Astrocyte (in vitro differentiated cells and primary cell): ENCODE measurements around the gene ISL2. TPM values are rescaled to one million over a fixed set of nuclear protein-coding genes. Genes with fewer than 3 reads are reported as not detected.

Source experiments
- DNase-seq: peaks from one replicate; pipeline ENCODE4 v3.0.0-alpha.2; 2010; ENCODE audit warnings: low read depth
- FAIRE-seq: peaks from 2 replicates; lab custom pipeline; 2011; peaks lifted over from hg19 to GRCh38; lab: Jason Lieb, UNC
- H2AFZ ChIP-seq: 2 replicates; pipeline ENCODE4 v1.6.0; 2012; ENCODE audit warnings: low read depth, low read length, inconsistent platforms
- H3K27ac ChIP-seq: 2 replicates; pipeline ENCODE4 v1.5.1; 2011; ENCODE audit warnings: low read depth, low read length, inconsistent platforms
- H3K27me3 ChIP-seq: 2 replicates; pipeline ENCODE4 v1.6.0; 2011; ENCODE audit warnings: low read length, inconsistent platforms; ENCODE audit not compliant: insufficient read depth
- H3K36me3 ChIP-seq: 2 replicates; pipeline ENCODE4 v1.5.1; 2011; ENCODE audit warnings: low read length, inconsistent platforms; ENCODE audit not compliant: insufficient read depth
- H3K4me1 ChIP-seq: 2 replicates; pipeline ENCODE4 v1.5.1; 2011; ENCODE audit warnings: low read length, inconsistent platforms; ENCODE audit not compliant: insufficient read depth
- H3K4me2 ChIP-seq: 2 replicates; pipeline ENCODE4 v1.6.0; 2012; ENCODE audit warnings: low read length, inconsistent platforms
- H3K4me3 ChIP-seq: 2 replicates; pipeline ENCODE4 v1.5.1; 2011; ENCODE audit warnings: low read depth, mild to moderate bottlenecking, low read length, inconsistent platforms; ENCODE audit not compliant: insufficient read depth
- H3K79me2 ChIP-seq: 2 replicates; pipeline ENCODE4 v1.6.0; 2012; ENCODE audit warnings: mild to moderate bottlenecking, low read length, inconsistent platforms; ENCODE audit not compliant: insufficient read depth
- H3K9ac ChIP-seq: 2 replicates; pipeline ENCODE4 v1.6.0; 2012; ENCODE audit warnings: mild to moderate bottlenecking, low read length, inconsistent platforms
- H3K9me3 ChIP-seq: 2 replicates; pipeline ENCODE4 v1.5.1; 2012; ENCODE audit warnings: low read depth, mild to moderate bottlenecking, low read length, inconsistent platforms; ENCODE audit not compliant: insufficient read depth
- H4K20me1 ChIP-seq: 2 replicates; pipeline ENCODE4 v1.6.0; 2012; ENCODE audit warnings: low read length, inconsistent platforms; ENCODE audit not compliant: insufficient read depth
- H3K27ac Mint-ChIP-seq: one replicate; pipeline ENCODE4 v1.8.0; 2021; ENCODE audit warnings: mild to moderate bottlenecking, mixed read lengths; ENCODE audit not compliant: unreplicated experiment
- H3K27me3 Mint-ChIP-seq: one replicate; pipeline ENCODE4 v1.8.0; 2021; ENCODE audit warnings: low read depth, mixed read lengths; ENCODE audit not compliant: unreplicated experiment
- H3K36me3 Mint-ChIP-seq: one replicate; pipeline ENCODE4 v1.8.0; 2021; ENCODE audit warnings: low read depth, mixed read lengths; ENCODE audit not compliant: unreplicated experiment
- H3K4me1 Mint-ChIP-seq: one replicate; pipeline ENCODE4 v1.8.0; 2021; ENCODE audit warnings: low read depth, mixed read lengths; ENCODE audit not compliant: unreplicated experiment
- H3K4me3 Mint-ChIP-seq: one replicate; pipeline ENCODE4 v1.8.0; 2021; ENCODE audit warnings: mild to moderate bottlenecking, moderate library complexity, mixed read lengths; ENCODE audit not compliant: unreplicated experiment
- H3K9me3 Mint-ChIP-seq: one replicate; pipeline ENCODE4 v1.8.0; 2021; ENCODE audit warnings: mild to moderate bottlenecking, mixed read lengths; ENCODE audit not compliant: unreplicated experiment
- EZH2 ChIP-seq: IDR thresholded peaks from 2 replicates; pipeline ENCODE4 v1.6.1; 2012; ENCODE audit warnings: mild to moderate bottlenecking, low read length, inconsistent platforms; ENCODE audit not compliant: insufficient read depth
- total RNA-seq: library from RNA; stranded (reverse); gene quantifications from 2 replicates; pipeline ENCODE4 v1.2.1, GENCODE V29; 2021
- TF ChIP-seq, protein P1 (sequence below): IDR thresholded peaks from 2 replicates; pipeline ENCODE4 v1.5.1; 2011; ENCODE audit warnings: low read depth, mild to moderate bottlenecking, inconsistent platforms, low read length, moderate library complexity; ENCODE audit not compliant: insufficient read depth

Gene ISL2
- total RNA-seq, 1 donor from 2014 or later: 2.1 TPM

DNA sequence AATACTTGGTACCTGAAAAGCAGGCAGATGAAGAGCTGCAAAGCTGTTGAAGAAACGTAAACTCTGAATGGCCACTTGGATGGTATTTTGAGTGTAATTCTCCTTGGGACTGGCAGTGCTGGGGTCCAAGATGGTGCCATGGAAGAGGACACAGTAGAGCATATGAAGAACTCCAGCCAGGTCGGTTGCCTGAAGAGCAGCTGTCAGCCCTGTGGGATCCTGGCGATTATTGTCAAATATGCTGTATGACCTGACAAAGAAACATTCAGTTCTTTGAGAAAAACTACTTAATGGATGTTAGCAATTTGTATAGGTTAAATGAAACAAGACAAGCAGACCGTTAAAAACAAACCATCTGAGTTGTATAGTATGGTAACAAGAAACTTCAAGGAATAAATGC, 44.8 kb downstream of the ISL2 start:
- DNase-seq: no peak
- Histone ChIP-seq H3K4me3 (no peak overlapping the region), H3K4me2 (no peak overlapping the region), H3K36me3 (no peaks in the 10 kb centered on the region), H3K27ac (no peak overlapping the region), H3K79me2 (no peaks in the 10 kb centered on the region), H3K27me3 (no peaks in the 10 kb centered on the region), H3K9me3 (no peaks in the 10 kb centered on the region), H4K20me1 (no peaks in the 10 kb centered on the region), H2AFZ (no peak overlapping the region), H3K9ac (no peak overlapping the region), H3K4me1 (no peaks in the 10 kb centered on the region)
- Mint-ChIP-seq H3K4me1 (peaks cover 2% of the 10 kb centered on the region), H3K27ac (no peak overlapping the region), H3K9me3 (no peaks in the 10 kb centered on the region), H3K4me3 (no peak overlapping the region), H3K27me3 (no peaks in the 10 kb centered on the region), H3K36me3 (no peaks in the 10 kb centered on the region)
- TF ChIP-seq, protein P1, sequence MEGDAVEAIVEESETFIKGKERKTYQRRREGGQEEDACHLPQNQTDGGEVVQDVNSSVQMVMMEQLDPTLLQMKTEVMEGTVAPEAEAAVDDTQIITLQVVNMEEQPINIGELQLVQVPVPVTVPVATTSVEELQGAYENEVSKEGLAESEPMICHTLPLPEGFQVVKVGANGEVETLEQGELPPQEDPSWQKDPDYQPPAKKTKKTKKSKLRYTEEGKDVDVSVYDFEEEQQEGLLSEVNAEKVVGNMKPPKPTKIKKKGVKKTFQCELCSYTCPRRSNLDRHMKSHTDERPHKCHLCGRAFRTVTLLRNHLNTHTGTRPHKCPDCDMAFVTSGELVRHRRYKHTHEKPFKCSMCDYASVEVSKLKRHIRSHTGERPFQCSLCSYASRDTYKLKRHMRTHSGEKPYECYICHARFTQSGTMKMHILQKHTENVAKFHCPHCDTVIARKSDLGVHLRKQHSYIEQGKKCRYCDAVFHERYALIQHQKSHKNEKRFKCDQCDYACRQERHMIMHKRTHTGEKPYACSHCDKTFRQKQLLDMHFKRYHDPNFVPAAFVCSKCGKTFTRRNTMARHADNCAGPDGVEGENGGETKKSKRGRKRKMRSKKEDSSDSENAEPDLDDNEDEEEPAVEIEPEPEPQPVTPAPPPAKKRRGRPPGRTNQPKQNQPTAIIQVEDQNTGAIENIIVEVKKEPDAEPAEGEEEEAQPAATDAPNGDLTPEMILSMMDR: no peak
- TF ChIP-seq EZH2: no peak
- no peak for FAIRE-seq

DNA sequence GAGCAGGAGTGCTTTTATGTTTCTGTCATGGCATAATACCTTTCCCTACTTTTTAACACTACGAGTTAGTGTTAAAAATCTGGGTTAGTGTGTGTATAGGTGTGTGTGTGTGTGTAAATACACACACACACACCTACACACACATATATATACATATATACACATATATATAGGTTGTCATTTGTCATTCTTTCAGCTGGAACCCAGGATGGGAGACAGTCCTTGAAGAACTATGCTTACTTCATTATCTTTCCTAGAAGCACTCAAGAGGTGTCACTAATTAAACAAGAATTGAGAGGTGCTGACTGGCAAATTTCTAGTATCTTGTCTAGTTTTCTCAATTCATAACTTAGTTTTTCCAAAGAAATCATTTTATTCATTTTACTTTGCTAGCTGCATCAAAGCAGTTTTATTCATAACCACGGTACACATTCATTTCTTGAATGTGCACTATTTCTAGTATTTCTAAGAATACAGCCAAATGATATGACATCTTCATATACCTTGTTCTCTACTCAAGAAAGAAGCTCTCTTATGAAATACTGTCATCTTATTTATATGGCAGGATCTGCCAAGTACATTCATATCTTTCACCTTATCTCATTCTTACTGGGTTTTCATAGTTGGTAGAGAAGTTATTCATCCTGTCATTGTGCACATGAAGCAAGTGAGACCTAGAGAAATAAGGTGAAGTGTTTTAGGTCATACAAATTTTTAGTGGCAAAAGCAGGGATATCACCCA, 46.6 kb downstream of the ISL2 start:
- no peaks in the 10 kb centered on the region for H3K27me3 ChIP-seq
- no peaks in the 10 kb centered on the region for H3K36me3 ChIP-seq
- no peak overlapping the region for H3K9ac ChIP-seq
- H3K36me3 Mint-ChIP-seq: no peaks in the 10 kb centered on the region
- no peak for DNase-seq
- no peak for FAIRE-seq
- no peaks in the 10 kb centered on the region for H3K4me1 ChIP-seq
- H3K27me3 Mint-ChIP-seq: no peaks in the 10 kb centered on the region
- TF ChIP-seq, protein P1: no peak
- no peak for TF ChIP-seq EZH2
- no peaks in the 10 kb centered on the region for H3K9me3 Mint-ChIP-seq
- H4K20me1 ChIP-seq: no peaks in the 10 kb centered on the region
- no peak overlapping the region for H3K27ac Mint-ChIP-seq
- no peak overlapping the region for H3K4me2 ChIP-seq
- no peaks in the 10 kb centered on the region for H3K79me2 ChIP-seq
- no peaks in the 10 kb centered on the region for H3K9me3 ChIP-seq
- H3K27ac ChIP-seq: no peak overlapping the region
- no peak overlapping the region for H2AFZ ChIP-seq
- H3K4me3 ChIP-seq: no peak overlapping the region
- H3K4me3 Mint-ChIP-seq: no peak overlapping the region
- no peaks in the 10 kb centered on the region for H3K4me1 Mint-ChIP-seq

DNA sequence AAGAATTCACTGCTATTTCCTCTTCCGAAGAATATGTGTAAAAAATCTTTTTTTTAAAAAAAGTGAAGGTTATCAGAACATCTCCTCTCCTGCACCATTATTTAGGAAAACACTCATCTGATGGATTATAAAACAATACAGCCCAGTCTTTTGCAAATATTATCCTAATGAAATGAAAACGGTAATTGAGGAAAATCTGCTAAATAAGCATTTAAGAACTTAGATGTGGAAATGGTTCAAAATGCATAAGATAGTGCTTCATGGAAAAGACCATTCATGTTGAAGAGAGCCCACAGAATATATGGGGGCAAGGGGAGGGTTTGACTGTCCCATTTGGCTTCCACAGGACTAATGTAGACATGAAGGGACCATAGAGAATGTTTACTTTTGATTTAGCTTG, 47.8 kb downstream of the ISL2 start:
- no peak for TF ChIP-seq EZH2
- TF ChIP-seq, protein P1: no peak
- H3K9ac ChIP-seq: no peak overlapping the region
- no peaks in the 10 kb centered on the region for H3K79me2 ChIP-seq
- H3K4me2 ChIP-seq: no peak overlapping the region
- no peak overlapping the region for H3K4me3 Mint-ChIP-seq
- H3K4me1 ChIP-seq: no peaks in the 10 kb centered on the region
- FAIRE-seq: no peak
- no peaks in the 10 kb centered on the region for H4K20me1 ChIP-seq
- H3K9me3 ChIP-seq: no peaks in the 10 kb centered on the region
- H2AFZ ChIP-seq: no peak overlapping the region
- H3K4me1 Mint-ChIP-seq: no peaks in the 10 kb centered on the region
- no peak overlapping the region for H3K27ac ChIP-seq
- no peaks in the 10 kb centered on the region for H3K36me3 ChIP-seq
- no peak overlapping the region for H3K27ac Mint-ChIP-seq
- peaks cover 2% of the 10 kb centered on the region for H3K36me3 Mint-ChIP-seq
- H3K9me3 Mint-ChIP-seq: no peaks in the 10 kb centered on the region
- no peaks in the 10 kb centered on the region for H3K27me3 Mint-ChIP-seq
- no peak overlapping the region for H3K4me3 ChIP-seq
- no peak for DNase-seq
- H3K27me3 ChIP-seq: no peaks in the 10 kb centered on the region
